ENCODE measurements around the gene SAC3D1. TPM values are rescaled to one million over a fixed set of nuclear protein-coding genes. Genes with fewer than 3 reads are reported as not detected.

SAC3D1 gene
- total RNA-seq, 1 donor from 2014 or later = 32.3 TPM

GRCh38 chr11:65066805-65067291 is 25.8 kb downstream of the SAC3D1 start:
- Mint-ChIP-seq H3K27ac (ENCODE audit: unreplicated experiment) (no peak overlapping the region), H3K4me3 (no peak overlapping the region), H3K36me3 (ENCODE audit: low read depth) (no peaks in the 10 kb centered on the region), H3K9me3 (no peaks in the 10 kb centered on the region), H3K4me1 (no peaks in the 10 kb centered on the region), H3K27me3 (ENCODE audit: low read depth) (no peaks in the 10 kb centered on the region)
- no peak for DNase-seq (ENCODE audit: low read depth, low spot score)
- TF ChIP-seq CTCF (conservative IDR thresholded peaks at IDR 0.05) = no peak

- Mint-ChIP-seq H3K4me1 (no peaks in the 10 kb centered on the region), H3K4me3 (no peak overlapping the region)
These were observed 26.4 kb downstream of the SAC3D1 start for GRCh38 chr11:65067446-65067845.

DNA sequence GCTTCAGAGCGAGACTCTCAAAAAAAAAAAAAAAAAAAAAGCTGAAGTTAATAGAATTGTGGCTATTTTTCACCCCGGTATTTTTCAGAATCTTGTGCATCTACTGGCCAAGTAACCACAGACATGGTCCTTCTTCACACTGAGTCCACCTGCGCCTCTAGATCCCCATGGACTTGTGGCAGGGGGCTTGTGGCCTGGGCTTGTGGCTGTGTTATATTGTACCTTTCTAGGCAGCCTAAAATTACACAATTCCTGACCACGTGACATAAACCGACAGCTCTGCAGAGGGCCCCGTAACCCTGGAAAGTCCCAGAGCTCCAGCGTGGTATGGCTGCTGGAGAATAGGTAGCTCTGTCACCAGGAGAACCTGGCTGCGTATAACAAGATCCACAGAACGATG is 28.2 kb downstream of the SAC3D1 start:
- H3K36me3 Mint-ChIP-seq (ENCODE audit: low read depth) = no peaks in the 10 kb centered on the region
- no peaks in the 10 kb centered on the region for H3K4me1 Mint-ChIP-seq
- TF ChIP-seq CTCF (conservative IDR thresholded peaks at IDR 0.05) = no peak
- H3K27ac Mint-ChIP-seq (ENCODE audit: unreplicated experiment) = no peak overlapping the region
- no peaks in the 10 kb centered on the region for H3K27me3 Mint-ChIP-seq (ENCODE audit: low read depth)
- no peaks in the 10 kb centered on the region for H3K9me3 Mint-ChIP-seq
- no peak for DNase-seq (ENCODE audit: low read depth, low spot score)
- H3K4me3 Mint-ChIP-seq = no peak overlapping the region

More at GRCh38 chr11:65067446-65067845, 26.4 kb downstream of the SAC3D1 start:
- H3K36me3 Mint-ChIP-seq (ENCODE audit: low read depth) = no peaks in the 10 kb centered on the region
- no peak overlapping the region for H3K27ac Mint-ChIP-seq (ENCODE audit: unreplicated experiment)
- H3K9me3 Mint-ChIP-seq = no peaks in the 10 kb centered on the region
- TF ChIP-seq CTCF (conservative IDR thresholded peaks at IDR 0.05) = no peak
- H3K27me3 Mint-ChIP-seq (ENCODE audit: low read depth) = no peaks in the 10 kb centered on the region
- no peak for DNase-seq (ENCODE audit: low read depth, low spot score)

GRCh38 chr11:65071907-65072630 is 31.1 kb downstream of the SAC3D1 start:
- no peak for TF ChIP-seq CTCF (conservative IDR thresholded peaks at IDR 0.05)
- H3K27me3 Mint-ChIP-seq (ENCODE audit: low read depth) = no peaks in the 10 kb centered on the region
- no peak for DNase-seq (ENCODE audit: low read depth, low spot score)
- no peaks in the 10 kb centered on the region for H3K9me3 Mint-ChIP-seq
- H3K4me3 Mint-ChIP-seq = no peak overlapping the region
- H3K27ac Mint-ChIP-seq (ENCODE audit: unreplicated experiment) = peak overlapping the region; percentile 86
- no peaks in the 10 kb centered on the region for H3K4me1 Mint-ChIP-seq
- H3K36me3 Mint-ChIP-seq (ENCODE audit: low read depth) = peaks cover 5% of the 10 kb centered on the region

GRCh38 chr11:65072631-65072966 is 31.6 kb downstream of the SAC3D1 start:
- H3K27ac Mint-ChIP-seq (ENCODE audit: unreplicated experiment) = peak overlapping the region; percentile 86
- H3K4me1 Mint-ChIP-seq = no peaks in the 10 kb centered on the region
- H3K36me3 Mint-ChIP-seq (ENCODE audit: low read depth) = peaks cover 8% of the 10 kb centered on the region
- no peak for TF ChIP-seq CTCF (conservative IDR thresholded peaks at IDR 0.05)
- H3K27me3 Mint-ChIP-seq (ENCODE audit: low read depth) = no peaks in the 10 kb centered on the region
- no peaks in the 10 kb centered on the region for H3K9me3 Mint-ChIP-seq
- no peak overlapping the region for H3K4me3 Mint-ChIP-seq
- no peak for DNase-seq (ENCODE audit: low read depth, low spot score)
